Measurements from ENCODE around the gene PPIL1. TPM values are rescaled to one million over a fixed set of nuclear protein-coding genes. Genes with fewer than 3 reads are reported as not detected.

PPIL1 gene
- total RNA-seq, 1 experiment from 2014 or later: 72.0 TPM

- BruUV-seq (replicated peaks): no TSS peak
- H3K4me3 ChIP-seq (ENCODE audit: low read depth, low read length, poor library complexity, severe bottlenecking): no peak overlapping the region
- CTCF ChIA-PET: interaction anchor here (1.5 kb wide), 1 partner anchor 102 kb away, joined by 5 read pairs; no protein-coding TSS in a partner anchor
These were observed 41.0 kb upstream of the PPIL1 start for GRCh38 chr6:36915599-36915998.

GRCh38 chr6:36914227-36914794 is 39.7 kb upstream of the PPIL1 start:
- Histone ChIP-seq H3K27ac (ENCODE audit: low read depth, low read length, poor library complexity, severe bottlenecking) (no peak overlapping the region), H3K4me3 (ENCODE audit: low read depth, low read length, poor library complexity, severe bottlenecking) (no peak overlapping the region), H3K27me3 (replicated peaks; ENCODE audit: insufficient read depth, low read depth, low read length, poor library complexity) (no peaks in the 10 kb centered on the region), H3K36me3 (ENCODE audit: insufficient read depth, low read length, poor library complexity, severe bottlenecking) (peaks cover 13% of the 10 kb centered on the region), H3K9me3 (ENCODE audit: low read depth, low read length, poor library complexity, severe bottlenecking) (no peaks in the 10 kb centered on the region), H3K4me1 (ENCODE audit: insufficient read depth, low read length, poor library complexity, severe bottlenecking) (no peaks in the 10 kb centered on the region)
- intact Hi-C loops (cut with micrococcal nuclease; ENCODE audit: unreplicated experiment): no loop called here
- no peak for DNase-seq (ENCODE audit: low spot score)
- ChIA-PET POLR2A (ENCODE audit: low non-redundant PET) (no interaction called here), CTCF (interaction anchor here (0.5 to 1.5 kb wide), 2 partner anchors 17 to 104 kb away, joined by 3 to 5 read pairs; no protein-coding TSS in a partner anchor)
- BruUV-seq (replicated peaks): no TSS peak
- no peak for TF ChIP-seq EZH2 (IDR thresholded peaks at IDR 0.05; ENCODE audit: borderline replicate concordance, low read depth, low read length, poor library complexity, severe bottlenecking)
- no peak for TF ChIP-seq CTCF (conservative IDR thresholded peaks at IDR 0.05; ENCODE audit: low read depth, low read length)

More at GRCh38 chr6:36915599-36915998, 41.0 kb upstream of the PPIL1 start:
- TF ChIP-seq CTCF (conservative IDR thresholded peaks at IDR 0.05; ENCODE audit: low read depth, low read length): no peak
- TF ChIP-seq EZH2 (IDR thresholded peaks at IDR 0.05; ENCODE audit: borderline replicate concordance, low read depth, low read length, poor library complexity, severe bottlenecking): no peak
- Histone ChIP-seq H3K9me3 (ENCODE audit: low read depth, low read length, poor library complexity, severe bottlenecking) (no peaks in the 10 kb centered on the region), H3K4me1 (ENCODE audit: insufficient read depth, low read length, poor library complexity, severe bottlenecking) (no peaks in the 10 kb centered on the region), H3K27ac (ENCODE audit: low read depth, low read length, poor library complexity, severe bottlenecking) (no peak overlapping the region), H3K36me3 (ENCODE audit: insufficient read depth, low read length, poor library complexity, severe bottlenecking) (peaks cover 13% of the 10 kb centered on the region), H3K27me3 (replicated peaks; ENCODE audit: insufficient read depth, low read depth, low read length, poor library complexity) (no peaks in the 10 kb centered on the region)
- POLR2A ChIA-PET (ENCODE audit: low non-redundant PET): no interaction called here
- intact Hi-C loops (cut with micrococcal nuclease; ENCODE audit: unreplicated experiment): no loop called here
- no peak for DNase-seq (ENCODE audit: low spot score)

GRCh38 chr6:36913082-36913481 is 38.5 kb upstream of the PPIL1 start:
- intact Hi-C loops (cut with micrococcal nuclease; ENCODE audit: unreplicated experiment): no loop called here
- H3K27me3 ChIP-seq (replicated peaks; ENCODE audit: insufficient read depth, low read depth, low read length, poor library complexity): no peaks in the 10 kb centered on the region
- no peak overlapping the region for H3K27ac ChIP-seq (ENCODE audit: low read depth, low read length, poor library complexity, severe bottlenecking)
- no peak overlapping the region for H3K4me3 ChIP-seq (ENCODE audit: low read depth, low read length, poor library complexity, severe bottlenecking)
- POLR2A ChIA-PET (ENCODE audit: low non-redundant PET): no interaction called here
- CTCF ChIA-PET: no interaction called here
- peaks cover 13% of the 10 kb centered on the region for H3K36me3 ChIP-seq (ENCODE audit: insufficient read depth, low read length, poor library complexity, severe bottlenecking)
- H3K4me1 ChIP-seq (ENCODE audit: insufficient read depth, low read length, poor library complexity, severe bottlenecking): no peaks in the 10 kb centered on the region
- BruUV-seq (replicated peaks): no TSS peak
- no peak for DNase-seq (ENCODE audit: low spot score)
- TF ChIP-seq EZH2 (IDR thresholded peaks at IDR 0.05; ENCODE audit: borderline replicate concordance, low read depth, low read length, poor library complexity, severe bottlenecking) (no peak), CTCF (conservative IDR thresholded peaks at IDR 0.05; ENCODE audit: low read depth, low read length) (no peak)
- no peaks in the 10 kb centered on the region for H3K9me3 ChIP-seq (ENCODE audit: low read depth, low read length, poor library complexity, severe bottlenecking)
